CD4-positive, alpha-beta T cell treated with Interferon alpha-2 for 1 hour (primary cell): ENCODE measurements around the gene TSC22D4.
"Not testable (repeated sequence)": the region's sequence is repeated elsewhere in the genome, so short reads cannot be mapped to it uniquely, and the experiment has no call there.

ENCODE experiments used
- DNase-seq, 2 donors: peaks; one replicate each; pipeline ENCODE4 v3.0.0-alpha.2; 2020 to 2022

TSC22D4 gene

DNA sequence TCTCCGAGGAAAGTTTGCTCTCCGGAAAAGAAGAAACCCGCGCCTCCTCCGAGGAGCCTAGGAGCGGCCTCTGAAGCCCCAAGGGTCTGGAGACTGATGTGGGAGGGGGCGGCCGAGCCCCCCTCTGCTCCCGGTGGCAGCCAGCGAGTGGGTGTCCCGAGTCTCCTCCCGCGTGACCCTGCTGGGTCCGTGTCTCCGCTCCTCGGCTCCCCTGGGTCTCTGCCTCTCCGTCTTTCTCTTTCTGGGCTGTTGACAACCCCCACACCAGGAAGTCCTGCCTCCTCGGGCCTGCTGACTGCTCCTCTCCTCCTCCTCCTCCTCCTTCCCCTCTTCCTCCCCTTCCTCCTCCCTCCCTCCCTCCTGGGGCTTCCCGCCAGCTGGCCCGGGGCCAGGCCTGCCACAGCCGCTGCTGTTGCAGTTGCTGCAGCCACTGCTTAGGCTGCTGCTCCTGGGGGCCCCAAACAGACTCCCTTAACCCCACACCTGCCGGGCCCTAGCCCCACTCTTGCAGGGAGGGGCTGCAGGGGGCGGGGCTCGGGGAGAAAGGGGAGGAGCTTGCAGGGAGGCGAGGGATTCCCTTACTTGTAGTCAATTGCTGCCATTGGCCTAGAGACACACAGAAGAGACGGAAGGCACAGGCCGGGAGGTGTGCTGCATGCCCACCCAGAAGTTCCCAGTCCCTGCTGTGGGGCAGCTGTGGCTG, at the start of gene TSC22D4:
Gene TSC22D4, minus strand, starts transcription at position 257 of the 703 bp plus-strand sequence. CDS start 1,176 bp downstream, outside the sequence.
- peak; percentile 93 to 94 for DNase-seq

- not testable (repeated sequence) for DNase-seq
These were observed 49.3 kb upstream of the TSC22D4 start for GRCh38 chr7:100528108-100528866.

- not testable (repeated sequence) for DNase-seq
These were observed 44.2 kb upstream of the TSC22D4 start for GRCh38 chr7:100523192-100523591.

DNA sequence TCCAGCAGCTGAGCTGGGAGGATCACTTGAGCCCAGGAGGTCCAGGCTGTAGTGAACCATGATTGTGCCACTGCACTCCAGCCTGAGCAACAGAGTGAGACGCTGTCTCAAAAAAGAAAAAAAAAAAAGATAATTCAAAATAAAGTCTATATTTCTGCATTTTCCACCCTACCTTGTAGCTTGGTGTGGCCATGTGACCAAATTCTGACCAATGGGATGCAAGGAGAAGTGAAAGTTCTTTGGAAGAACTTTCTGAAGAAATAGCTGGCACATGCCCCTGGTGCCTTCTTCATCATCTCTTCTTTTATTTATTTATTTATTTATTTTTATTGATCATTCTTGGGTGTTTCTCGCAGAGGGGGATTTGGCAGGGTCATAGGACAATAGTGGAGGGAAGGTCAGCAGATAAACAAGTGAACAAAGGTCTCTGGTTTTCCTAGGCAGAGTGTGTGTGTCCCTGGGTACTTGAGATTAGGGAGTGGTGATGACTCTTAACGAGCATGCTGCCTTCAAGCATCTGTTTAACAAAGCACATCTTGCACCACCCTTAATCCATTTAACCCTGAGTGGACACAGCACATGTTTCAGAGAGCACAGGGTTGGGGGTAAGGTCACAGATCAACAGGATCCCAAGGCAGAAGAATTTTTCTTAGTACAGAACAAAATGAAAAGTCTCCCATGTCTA, 43.0 kb upstream of the TSC22D4 start:
- peak in 1 of 2 donors; percentile 28 for DNase-seq

- DNase-seq, result no peak
These were observed 42.1 kb upstream of the TSC22D4 start for GRCh38 chr7:100521076-100521475.

- DNase-seq, result no peak
These were observed 41.1 kb upstream of the TSC22D4 start for GRCh38 chr7:100520138-100520537.

- no peak for DNase-seq
These were observed 40.6 kb upstream of the TSC22D4 start for GRCh38 chr7:100519580-100519979.

- no peak for DNase-seq
These were observed 38.3 kb upstream of the TSC22D4 start for GRCh38 chr7:100517305-100517704.

DNA sequence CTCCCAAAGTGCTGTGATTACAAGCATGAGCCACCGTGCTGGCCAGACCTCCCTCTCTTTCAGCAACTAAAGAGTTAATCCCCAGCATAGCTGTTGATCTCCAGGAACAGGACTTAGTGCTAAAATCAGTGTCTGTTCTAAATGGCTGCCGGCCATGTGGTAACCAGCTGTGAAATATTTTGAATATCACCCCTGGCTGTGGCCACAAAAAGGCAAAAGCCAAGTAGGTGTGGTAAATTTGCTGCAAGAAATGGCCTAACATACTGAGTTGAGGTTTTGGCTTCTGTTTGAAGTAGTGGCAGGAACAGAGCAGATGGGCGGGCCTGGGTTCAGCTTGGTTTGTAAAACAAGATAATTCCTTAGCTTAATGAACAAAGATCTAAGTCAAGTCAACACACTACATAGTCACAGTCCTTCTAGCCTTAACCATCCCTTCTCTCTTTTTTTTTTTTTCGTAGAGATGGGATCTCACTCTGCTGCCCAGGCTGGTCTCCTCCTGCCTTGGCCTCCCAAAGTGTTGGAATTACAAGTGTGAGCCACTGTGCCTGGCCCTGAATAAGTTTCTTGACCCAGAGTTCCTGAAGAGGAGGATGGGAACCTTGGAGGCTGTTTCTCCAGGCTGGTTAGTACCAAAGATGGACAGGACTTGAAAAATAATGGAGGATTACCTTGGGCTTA, 37.3 kb upstream of the TSC22D4 start:
- DNase-seq, result peak; percentile 46 to 78

DNA sequence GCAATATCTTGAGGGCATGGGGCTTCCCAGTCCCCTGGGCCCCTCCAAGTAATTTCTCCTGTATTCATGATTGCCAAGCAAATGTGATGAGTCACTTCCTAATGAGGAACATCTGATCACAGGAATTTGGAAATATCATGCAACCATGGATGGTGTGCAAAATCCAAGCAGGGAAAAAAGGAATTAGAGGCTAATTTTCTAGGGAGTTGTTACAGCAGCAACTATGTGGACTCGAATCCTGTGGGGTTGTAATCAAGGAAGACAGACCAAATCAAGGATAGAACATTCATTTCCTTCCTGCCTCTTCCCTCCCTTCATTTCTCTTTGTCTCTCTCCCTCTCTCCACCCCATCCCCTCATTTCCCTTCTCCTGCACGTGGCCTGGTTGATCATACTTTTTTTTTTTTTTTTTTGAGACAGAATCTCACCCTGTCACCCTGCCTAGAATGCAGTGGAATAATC, 36.1 kb upstream of the TSC22D4 start:
- no peak for DNase-seq

DNA sequence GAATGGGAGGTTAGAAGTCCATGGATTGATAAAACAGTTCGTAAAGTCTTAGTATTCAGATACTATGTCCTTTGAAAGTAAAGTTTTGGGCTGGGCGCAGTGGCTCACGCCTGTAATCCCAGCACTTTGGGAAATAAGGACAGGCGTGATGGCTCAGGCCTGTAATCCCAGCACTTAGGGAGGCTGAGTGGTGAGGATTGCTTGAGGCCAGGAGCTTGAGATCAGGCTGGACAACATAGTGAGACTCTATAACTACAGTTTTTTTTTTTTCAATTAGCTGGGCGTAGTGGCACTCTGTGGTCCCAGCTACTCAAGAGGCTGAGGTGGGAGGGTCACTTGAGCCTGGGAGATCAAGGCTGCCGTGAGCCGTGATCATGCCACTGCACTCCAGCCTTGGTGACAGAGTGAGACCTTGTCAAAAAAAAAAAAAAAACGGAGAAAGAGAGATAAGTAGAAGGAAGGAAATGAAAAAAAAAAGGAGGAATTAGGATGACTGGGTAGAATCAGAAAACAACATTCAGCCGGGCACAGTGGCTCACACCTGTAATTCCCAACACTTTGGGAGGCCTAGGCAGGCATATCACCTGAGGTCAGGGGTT, 34.3 kb upstream of the TSC22D4 start:
- DNase-seq, result no peak

GRCh38 chr7:100510437-100511239, 31.6 kb upstream of the TSC22D4 start:
- DNase-seq, result no peak

- DNase-seq, result no peak
These were observed 30.2 kb upstream of the TSC22D4 start for GRCh38 chr7:100509231-100509630.

DNA sequence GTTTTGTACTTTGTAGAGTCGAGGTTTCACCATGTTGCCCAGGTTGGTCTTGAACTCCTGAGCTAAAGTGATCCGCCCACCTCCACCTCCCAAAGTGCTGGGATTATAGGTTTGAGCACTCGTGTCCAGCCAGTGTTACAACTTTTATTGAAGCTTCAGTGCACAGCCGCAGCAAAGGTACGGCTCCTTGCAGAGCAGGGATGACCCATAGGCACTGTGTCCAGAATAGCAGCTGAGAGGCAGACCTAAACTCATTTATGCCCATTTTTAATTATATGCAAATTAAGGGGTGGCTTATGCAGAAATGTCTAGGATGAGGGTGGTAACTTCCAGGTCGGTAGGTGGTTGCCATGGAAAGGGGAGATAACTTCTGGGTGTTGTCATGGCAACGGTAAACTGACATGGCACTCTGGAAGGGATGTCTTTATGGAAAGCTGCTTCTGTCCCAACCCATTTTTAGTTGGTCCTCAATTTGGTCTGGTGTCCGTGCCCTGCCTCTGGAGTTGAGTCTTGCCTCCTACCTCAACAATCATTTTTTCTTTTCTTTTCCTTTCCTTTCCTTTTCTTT, 27.4 kb upstream of the TSC22D4 start:
- DNase-seq, result no peak

GRCh38 chr7:100504887-100505611, 26.0 kb upstream of the TSC22D4 start:
- no peak for DNase-seq

DNA sequence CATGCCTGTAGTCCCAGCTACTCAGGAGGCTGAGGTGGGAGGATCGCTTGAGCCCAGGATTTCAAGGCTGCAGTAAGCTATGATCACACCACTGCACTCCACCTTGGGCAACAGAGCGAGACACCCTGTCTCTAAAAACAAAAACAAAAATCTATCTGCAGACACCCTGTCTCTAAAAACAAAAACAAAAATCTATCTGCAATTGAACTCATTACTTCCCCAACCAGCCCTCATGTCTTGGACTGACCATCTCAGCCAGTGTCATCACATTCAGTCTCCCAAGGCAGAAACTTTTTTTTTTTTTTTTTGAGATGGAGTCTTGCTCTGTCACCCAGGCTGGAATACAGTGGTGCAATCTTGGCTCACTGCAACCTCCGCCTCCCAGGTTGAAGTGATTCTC, 25.0 kb upstream of the TSC22D4 start:
- DNase-seq, result not testable (repeated sequence)

- not testable (repeated sequence) for DNase-seq
These were observed 21.7 kb upstream of the TSC22D4 start for GRCh38 chr7:100500743-100501142.

- DNase-seq, result no peak
These were observed 17.5 kb upstream of the TSC22D4 start for GRCh38 chr7:100496509-100496908.

GRCh38 chr7:100493476-100494264, 14.7 kb upstream of the TSC22D4 start:
- DNase-seq, result peak; percentile 28 to 56
